C4-2B (cell line): ENCODE results near the gene HADH.

Source experiments
- H3K27ac ChIP-seq: fragments of 450-650 bp; 2 replicates; pipeline ENCODE4 v1.5.1; 2017
- CTCF ChIP-seq: fragments of 450-650 bp; conservative IDR thresholded peaks from 2 replicates; pipeline ENCODE4 v1.5.1; 2017; ENCODE audit warnings: mild to moderate bottlenecking
- ZFX ChIP-seq: fragments of 450-650 bp; IDR thresholded peaks from 2 replicates; pipeline ENCODE4 v1.6.1; 2017

HADH gene

GRCh38 chr4:108052558-108053120 is 63.0 kb downstream of the HADH start:
- no peak overlapping the region for H3K27ac ChIP-seq
- no peak for TF ChIP-seq CTCF
- no peak for TF ChIP-seq ZFX

- TF ChIP-seq ZFX (no peak), CTCF (no peak)
- H3K27ac ChIP-seq: no peak overlapping the region
Observed at GRCh38 chr4:108053251-108053711, 63.6 kb downstream of the HADH start.

- no peak overlapping the region for H3K27ac ChIP-seq
- TF ChIP-seq CTCF (no peak), ZFX (no peak)
Observed at GRCh38 chr4:108054025-108054638, 64.4 kb downstream of the HADH start.

- H3K27ac ChIP-seq: no peak overlapping the region
- TF ChIP-seq ZFX: no peak
Observed at GRCh38 chr4:108055787-108056186, 66.1 kb downstream of the HADH start.

- TF ChIP-seq ZFX (no peak), CTCF (no peak)
- H3K27ac ChIP-seq: no peak overlapping the region
Observed at GRCh38 chr4:108056418-108056817, 66.7 kb downstream of the HADH start.

GRCh38 chr4:108058685-108059440 is 69.2 kb downstream of the HADH start:
- peak overlapping the region; percentile 51 for H3K27ac ChIP-seq
- TF ChIP-seq CTCF (no peak), ZFX (no peak)

- H3K27ac ChIP-seq: no peak overlapping the region
- TF ChIP-seq ZFX: no peak
- TF ChIP-seq CTCF: peak; percentile 47
Observed at GRCh38 chr4:108060164-108060563, 70.5 kb downstream of the HADH start.
